ENCODE results near the gene CDH12. TPM values are rescaled to one million over a fixed set of nuclear protein-coding genes. Genes with fewer than 3 reads are reported as not detected.
"Not testable (repeated sequence)": the region's sequence is repeated elsewhere in the genome, so short reads cannot be mapped to it uniquely, and the experiment has no call there.

Gene CDH12
- total RNA-seq, 1 donor from 2014 or later: not detected

- no peak for DNase-seq (ENCODE audit: low read depth, low spot score)
Observed at GRCh38 chr5:22050931-22051330, 802.2 kb downstream of the CDH12 start.

DNA sequence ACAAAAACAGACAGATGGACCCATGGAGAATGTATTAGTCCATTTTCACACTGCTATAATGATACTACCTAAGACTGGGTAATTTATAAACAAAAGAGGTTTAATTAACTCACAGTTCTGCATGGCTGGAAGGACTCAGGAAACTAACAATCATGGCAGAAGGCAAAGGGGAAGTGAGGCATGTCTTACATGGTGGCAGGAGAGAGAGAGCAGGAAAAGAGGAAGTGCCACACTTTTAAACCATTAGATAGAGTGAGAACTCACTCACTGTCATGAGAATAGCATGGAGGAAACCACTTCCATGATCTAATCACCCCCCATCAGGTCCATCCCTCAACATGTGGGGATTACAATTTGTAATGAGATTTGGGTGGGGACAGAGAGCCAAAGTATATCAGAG lies 808.9 kb downstream of the CDH12 start:
- DNase-seq (ENCODE audit: low read depth, low spot score): no peak

DNA sequence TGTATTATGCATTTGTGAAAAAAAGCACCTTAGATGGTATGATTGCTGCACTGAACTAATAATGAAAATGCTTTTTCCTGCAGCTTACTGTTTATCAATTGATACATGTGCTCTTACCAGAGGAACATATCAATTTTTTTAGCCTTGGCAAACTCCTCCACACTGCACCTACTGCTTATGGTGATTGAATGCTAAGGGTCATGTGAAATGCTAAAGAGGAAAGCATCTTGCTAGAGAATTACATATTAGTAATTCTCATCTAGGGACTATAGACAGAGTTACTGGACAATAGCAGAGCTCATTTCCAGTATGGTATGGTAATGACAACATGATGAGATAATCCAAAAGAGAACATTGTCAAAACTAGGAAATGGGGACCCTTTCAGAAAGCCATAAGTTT lies 817.1 kb downstream of the CDH12 start:
- DNase-seq (ENCODE audit: low read depth, low spot score): no peak

DNA sequence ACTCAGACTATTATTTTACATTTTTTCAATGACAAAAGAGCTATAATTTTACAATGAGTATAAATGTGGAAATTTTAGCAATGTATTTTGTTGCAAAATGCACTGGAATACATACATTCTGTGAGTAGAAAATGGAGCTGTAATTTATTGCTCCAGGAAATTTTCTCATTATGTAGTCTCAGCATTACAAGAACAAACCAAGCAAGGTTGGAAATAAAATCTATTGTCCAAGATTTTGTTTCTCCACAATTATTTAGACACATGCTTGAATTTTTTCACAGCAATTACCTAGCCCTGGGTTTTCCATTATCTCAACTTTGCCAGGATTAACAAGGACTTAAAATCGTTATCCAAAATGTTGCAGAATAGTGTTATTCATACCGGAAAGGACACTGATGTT lies 820.1 kb downstream of the CDH12 start:
- DNase-seq (ENCODE audit: low read depth, low spot score): no peak

GRCh38 chr5:22023784-22024183 lies 829.4 kb downstream of the CDH12 start:
- DNase-seq (ENCODE audit: low read depth, low spot score): no peak

- not testable (repeated sequence) for DNase-seq (ENCODE audit: low read depth, low spot score)
Observed at GRCh38 chr5:22012893-22013292, 840.3 kb downstream of the CDH12 start.

- DNase-seq (ENCODE audit: low read depth, low spot score): not testable (repeated sequence)
Observed at GRCh38 chr5:22010808-22011207, 842.3 kb downstream of the CDH12 start.

- DNase-seq (ENCODE audit: low read depth, low spot score): not testable (repeated sequence)
Observed at GRCh38 chr5:22001097-22001496, 852.0 kb downstream of the CDH12 start.

DNA sequence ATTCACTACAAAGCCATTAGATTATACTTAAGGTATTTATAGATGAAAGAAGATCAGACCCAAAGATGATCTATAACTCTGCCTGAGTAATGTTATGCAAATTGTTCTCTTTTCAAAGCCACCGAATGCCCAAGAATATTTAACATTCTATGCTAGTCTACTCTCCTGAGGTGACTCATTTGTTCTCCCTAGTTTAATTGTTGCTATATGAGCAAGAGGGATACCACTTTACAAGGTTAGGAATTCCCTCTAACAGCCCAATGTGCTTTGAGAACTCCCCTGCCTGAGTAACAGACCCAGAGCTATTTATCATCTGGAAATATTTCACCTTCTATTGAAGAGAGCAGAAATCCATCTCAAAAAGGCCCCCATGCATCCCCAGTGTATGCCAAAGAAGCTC lies 867.3 kb downstream of the CDH12 start:
- not testable (repeated sequence) for DNase-seq (ENCODE audit: low read depth, low spot score)

DNA sequence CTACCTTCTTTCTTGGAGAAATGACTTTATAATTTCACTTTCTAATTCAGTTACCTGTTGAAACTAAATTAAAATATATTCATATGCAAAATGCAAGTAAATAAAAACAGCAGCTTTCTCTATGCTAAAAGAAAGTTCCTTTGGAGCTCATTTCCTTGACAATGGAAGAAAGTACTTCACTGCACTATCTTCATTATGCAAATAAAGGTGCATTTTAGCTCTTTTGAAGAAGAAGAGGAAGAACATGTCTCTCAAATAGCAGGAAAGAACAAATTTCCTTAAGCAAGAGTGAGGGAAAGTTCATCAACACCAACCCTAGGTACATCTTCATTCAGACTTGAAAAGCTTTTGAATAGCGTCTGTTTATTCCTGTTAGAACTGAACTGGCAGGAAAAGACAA lies 901.6 kb downstream of the CDH12 start:
- DNase-seq (ENCODE audit: low read depth, low spot score): not testable (repeated sequence)

GRCh38 chr5:21931116-21931515 lies 922.0 kb downstream of the CDH12 start:
- DNase-seq (ENCODE audit: low read depth, low spot score): no peak

- DNase-seq (ENCODE audit: low read depth, low spot score): peak; percentile 0
Observed at GRCh38 chr5:21919414-21920022, 933.6 kb downstream of the CDH12 start.

DNA sequence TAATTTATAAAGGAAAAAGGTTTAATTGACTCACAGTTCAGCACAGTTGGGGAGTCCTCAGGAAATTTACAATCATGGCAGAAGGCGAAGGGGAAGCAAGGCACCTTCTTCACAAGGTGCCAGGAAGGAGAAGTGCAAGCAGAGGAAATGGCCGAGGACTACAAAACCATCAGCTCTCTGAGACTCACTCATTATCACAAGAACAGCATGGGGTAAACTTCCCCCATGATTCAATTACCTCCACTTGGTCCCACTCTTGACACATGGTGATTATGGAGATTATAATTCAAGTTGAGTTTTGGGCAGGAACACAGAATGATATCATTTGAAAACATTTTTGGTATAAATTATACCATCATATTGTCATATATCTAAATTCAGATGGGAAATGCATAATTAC lies 934.7 kb downstream of the CDH12 start:
- no peak for DNase-seq (ENCODE audit: low read depth, low spot score)

DNA sequence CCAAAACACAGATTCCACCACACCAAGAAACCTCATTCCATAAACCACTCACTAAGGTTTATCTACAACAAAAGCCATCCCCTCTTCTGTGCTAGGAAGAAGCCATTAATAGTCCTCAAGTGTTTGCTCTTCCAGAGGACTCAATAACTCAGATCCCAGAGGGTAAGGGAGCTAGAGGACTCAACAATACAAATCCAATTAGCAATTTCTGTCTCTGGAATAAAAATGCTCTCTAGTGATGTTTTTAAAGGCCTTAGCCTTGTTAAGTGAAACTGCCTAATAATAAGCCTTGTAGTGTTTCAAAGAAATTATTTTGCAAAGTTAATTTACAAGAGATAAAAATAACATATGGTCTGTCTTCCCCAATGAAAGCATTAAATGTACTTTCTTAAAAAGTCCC lies 942.4 kb downstream of the CDH12 start:
- DNase-seq (ENCODE audit: low read depth, low spot score): no peak

DNA sequence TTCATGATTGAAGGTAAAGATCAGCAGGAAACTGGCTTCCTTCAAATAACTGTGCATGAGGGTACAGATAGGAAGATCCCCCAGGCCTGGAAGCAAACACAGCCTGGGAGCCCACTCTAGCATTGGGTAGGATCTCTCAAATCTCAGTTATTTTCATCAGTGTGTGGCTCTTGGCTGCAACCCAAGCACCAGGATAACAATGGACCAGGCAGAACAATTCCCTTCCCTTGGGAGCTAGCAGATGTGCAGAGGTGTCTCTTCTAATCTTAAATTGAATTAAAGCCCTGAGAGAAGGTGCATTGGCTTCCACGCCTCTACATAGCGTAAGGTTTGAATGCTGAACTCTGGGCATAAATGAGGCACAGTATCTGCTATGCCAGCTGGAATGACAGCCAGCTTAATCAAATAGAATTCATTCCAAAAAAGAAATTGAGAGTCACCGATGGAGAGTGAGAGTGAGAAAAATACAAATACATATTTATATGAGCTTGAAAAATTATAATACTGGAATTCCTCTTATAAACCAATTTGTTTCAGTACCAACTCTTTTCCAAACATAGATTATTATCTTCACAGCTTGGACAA lies 957.3 kb downstream of the CDH12 start:
- DNase-seq (ENCODE audit: low read depth, low spot score): no peak

DNA sequence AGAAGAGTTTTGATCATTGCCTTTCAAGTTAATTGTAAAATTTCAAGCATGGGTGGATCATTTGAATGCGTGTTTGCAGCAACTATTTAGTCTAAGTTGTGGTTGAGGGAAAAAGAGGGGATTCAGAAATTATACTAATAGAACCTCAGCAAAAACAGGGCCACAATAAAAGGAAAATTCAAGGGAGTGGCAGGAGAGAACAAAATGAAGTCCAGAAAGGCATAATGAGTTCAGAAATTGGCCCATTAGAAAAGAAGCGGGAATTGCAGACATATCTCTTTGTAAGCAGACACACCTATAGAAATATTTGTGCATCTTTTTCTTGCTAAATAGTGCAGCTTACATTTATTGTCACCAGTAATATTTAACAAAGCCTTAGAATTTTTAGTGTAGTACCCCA lies 960.0 kb downstream of the CDH12 start:
- DNase-seq (ENCODE audit: low read depth, low spot score): no peak

DNA sequence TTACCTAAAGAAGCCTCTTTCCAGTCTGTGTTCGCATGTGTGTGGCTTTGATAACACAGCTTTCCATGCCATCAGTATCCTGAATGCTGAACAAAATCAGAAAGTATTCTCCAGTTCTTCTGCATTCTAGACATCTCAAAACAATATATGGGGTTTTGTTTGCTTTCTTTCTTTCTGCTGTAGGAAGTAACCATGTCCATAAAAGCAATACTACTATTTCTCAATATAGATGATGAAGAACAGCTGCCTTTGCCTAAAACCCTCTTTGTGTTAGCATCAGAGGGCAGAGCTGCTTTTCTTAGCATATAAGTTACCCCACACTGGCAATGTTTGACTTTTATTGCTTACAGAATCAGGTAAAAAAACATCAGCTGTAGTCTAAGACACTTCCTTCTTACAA lies 963.6 kb downstream of the CDH12 start:
- no peak for DNase-seq (ENCODE audit: low read depth, low spot score)

DNA sequence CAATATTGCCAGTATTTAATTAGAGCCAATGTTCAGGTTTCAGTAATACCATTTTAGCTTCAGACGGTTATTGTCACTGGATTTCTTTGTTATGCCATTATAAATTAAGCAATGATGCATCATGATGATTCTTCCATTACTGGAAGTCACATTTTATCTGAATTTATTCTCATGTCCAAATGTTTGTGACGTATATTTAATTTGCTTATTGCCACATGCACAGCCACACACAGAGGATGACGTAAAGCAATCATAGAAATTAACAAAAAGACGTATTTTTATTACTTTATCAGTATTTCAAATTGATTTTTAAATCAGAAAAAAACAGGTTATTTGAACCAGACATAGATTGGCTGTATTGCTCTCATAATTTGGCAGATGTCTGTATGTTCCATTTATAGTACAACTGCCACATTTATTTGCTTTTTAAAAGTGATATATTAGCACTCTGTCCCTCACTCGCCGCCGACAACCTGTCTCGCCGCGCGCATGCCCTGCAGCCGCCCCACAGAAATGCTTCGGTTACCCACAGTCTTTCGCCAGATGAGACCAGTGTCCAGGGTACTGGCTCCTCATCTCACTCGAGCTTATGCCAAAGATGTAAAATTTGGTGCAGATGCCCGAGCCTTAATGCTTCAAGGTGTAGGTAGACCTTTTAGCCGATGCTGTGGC lies 970.9 kb downstream of the CDH12 start:
- DNase-seq (ENCODE audit: low read depth, low spot score): no peak

DNA sequence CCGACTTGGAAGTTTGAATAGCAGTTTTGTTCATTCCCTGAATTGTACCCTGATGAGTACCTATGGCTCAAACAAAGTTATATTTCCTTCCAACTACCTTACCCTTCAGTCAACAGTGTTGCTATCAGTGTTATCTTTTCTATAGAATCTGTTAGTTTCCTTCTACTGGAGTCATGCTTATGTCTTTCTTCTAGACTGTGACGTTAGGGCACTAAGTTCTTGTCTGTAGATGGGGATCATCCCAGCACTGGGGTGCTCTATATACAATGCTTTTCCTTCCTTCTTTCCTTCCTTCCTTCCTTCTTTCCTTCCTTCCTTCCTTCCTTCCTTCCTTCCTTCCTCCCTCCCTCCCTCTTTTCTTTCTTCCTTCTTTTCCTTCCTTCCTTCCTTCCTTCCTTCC lies 973.0 kb downstream of the CDH12 start:
- no peak for DNase-seq (ENCODE audit: low read depth, low spot score)

DNA sequence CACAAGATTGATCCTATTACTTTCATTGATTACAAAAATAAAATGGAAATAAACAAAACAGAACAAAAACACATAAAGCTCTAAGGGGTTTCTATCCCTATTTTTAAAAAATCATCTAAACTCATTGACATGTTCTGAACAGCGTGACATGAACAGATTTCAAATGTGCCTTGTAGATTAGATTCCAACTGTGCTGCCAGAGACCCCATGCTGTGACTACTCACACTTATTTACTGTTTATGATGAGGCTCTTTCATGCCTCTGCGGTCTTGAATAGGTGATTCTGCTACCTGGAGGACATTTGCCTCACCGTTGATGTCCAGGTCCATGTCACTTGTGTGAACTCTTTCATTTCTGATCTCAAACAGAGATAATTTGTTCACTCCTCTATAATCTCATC lies 990.2 kb downstream of the CDH12 start:
- no peak for DNase-seq (ENCODE audit: low read depth, low spot score)

- no peak for DNase-seq (ENCODE audit: low read depth, low spot score)
Observed at GRCh38 chr5:21858441-21858840, 994.7 kb downstream of the CDH12 start.

GRCh38 chr5:21856987-21857386 lies 996.2 kb downstream of the CDH12 start:
- DNase-seq (ENCODE audit: low read depth, low spot score): no peak

GRCh38 chr5:21847300-21847699 lies 1005.8 kb downstream of the CDH12 start:
- DNase-seq (ENCODE audit: low read depth, low spot score): no peak

Data from pulmonary artery endothelial cell (primary cell).